ENCODE results near the gene TMEM119.

Gene TMEM119

GRCh38 chr12:108597559-108598471 is at the start of gene TMEM119:
Gene TMEM119, minus strand, starts transcription at chr12:108598084. Its CDS starts 5,701 bp downstream, at chr12:108592383.
- H3K4me1 ChIP-seq (ENCODE audit: insufficient read depth, low read length) = peaks cover 15% of the 10 kb centered on the region
- no peak within 1 kb of the TSS for H3K4me3 ChIP-seq (ENCODE audit: low read length)
- H3K36me3 ChIP-seq (ENCODE audit: insufficient read depth, low read length) = no peaks in the 10 kb centered on the region
- no peaks in the 10 kb centered on the region for H3K27me3 ChIP-seq (ENCODE audit: insufficient read depth, low read length)
- H3K9me3 ChIP-seq (ENCODE audit: low read length) = no peaks in the 10 kb centered on the region
- no peak within 1 kb of the TSS for H2AFZ ChIP-seq (ENCODE audit: low read depth, low read length)

- Histone ChIP-seq H2AFZ (ENCODE audit: low read depth, low read length) (no peak overlapping the region), H3K4me1 (ENCODE audit: insufficient read depth, low read length) (peaks cover 3% of the 10 kb centered on the region), H3K9me3 (ENCODE audit: low read length) (no peaks in the 10 kb centered on the region), H3K27me3 (ENCODE audit: insufficient read depth, low read length) (no peaks in the 10 kb centered on the region), H3K4me3 (ENCODE audit: low read length) (no peak overlapping the region), H3K36me3 (ENCODE audit: insufficient read depth, low read length) (peaks cover 70% of the 10 kb centered on the region)
Observed at GRCh38 chr12:108646600-108647579, 49.0 kb upstream of the TMEM119 start.

- Histone ChIP-seq H3K4me1 (ENCODE audit: insufficient read depth, low read length) (peaks cover 3% of the 10 kb centered on the region), H3K9me3 (ENCODE audit: low read length) (no peaks in the 10 kb centered on the region), H3K36me3 (ENCODE audit: insufficient read depth, low read length) (peaks cover 61% of the 10 kb centered on the region), H3K4me3 (ENCODE audit: low read length) (no peak overlapping the region), H2AFZ (ENCODE audit: low read depth, low read length) (no peak overlapping the region), H3K27me3 (ENCODE audit: insufficient read depth, low read length) (no peaks in the 10 kb centered on the region)
Observed at GRCh38 chr12:108645686-108646599, 48.1 kb upstream of the TMEM119 start.

DNA sequence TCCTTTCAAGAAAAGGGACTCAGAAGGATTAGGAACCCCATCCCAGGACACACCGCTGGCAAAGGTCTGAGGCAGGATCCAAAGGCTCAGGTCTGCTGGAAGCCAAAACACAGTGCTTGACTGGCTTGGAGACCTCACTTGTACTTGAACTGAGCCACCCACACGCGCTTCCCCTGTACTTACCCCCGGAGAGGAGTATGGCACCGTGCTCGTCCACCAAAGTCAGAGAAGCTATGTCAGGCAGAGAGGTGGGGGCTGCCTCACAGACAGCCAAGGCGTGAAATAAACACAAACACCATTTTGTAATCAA is 46.9 kb upstream of the TMEM119 start:
- Histone ChIP-seq H3K27me3 (ENCODE audit: insufficient read depth, low read length) (no peaks in the 10 kb centered on the region), H2AFZ (ENCODE audit: low read depth, low read length) (no peak overlapping the region), H3K9me3 (ENCODE audit: low read length) (no peaks in the 10 kb centered on the region), H3K36me3 (ENCODE audit: insufficient read depth, low read length) (peaks cover 49% of the 10 kb centered on the region), H3K4me1 (ENCODE audit: insufficient read depth, low read length) (peaks cover 6% of the 10 kb centered on the region), H3K4me3 (ENCODE audit: low read length) (no peak overlapping the region)

- H3K4me3 ChIP-seq (ENCODE audit: low read length) = no peak overlapping the region
- no peak overlapping the region for H2AFZ ChIP-seq (ENCODE audit: low read depth, low read length)
- H3K27me3 ChIP-seq (ENCODE audit: insufficient read depth, low read length) = no peaks in the 10 kb centered on the region
- peaks cover 10% of the 10 kb centered on the region for H3K4me1 ChIP-seq (ENCODE audit: insufficient read depth, low read length)
- H3K36me3 ChIP-seq (ENCODE audit: insufficient read depth, low read length) = peaks cover 43% of the 10 kb centered on the region
- H3K9me3 ChIP-seq (ENCODE audit: low read length) = no peaks in the 10 kb centered on the region
Observed at GRCh38 chr12:108643941-108644810, 46.3 kb upstream of the TMEM119 start.

GRCh38 chr12:108642899-108643654 is 45.2 kb upstream of the TMEM119 start:
- no peaks in the 10 kb centered on the region for H3K27me3 ChIP-seq (ENCODE audit: insufficient read depth, low read length)
- no peaks in the 10 kb centered on the region for H3K9me3 ChIP-seq (ENCODE audit: low read length)
- no peak overlapping the region for H2AFZ ChIP-seq (ENCODE audit: low read depth, low read length)
- peaks cover 21% of the 10 kb centered on the region for H3K4me1 ChIP-seq (ENCODE audit: insufficient read depth, low read length)
- no peak overlapping the region for H3K4me3 ChIP-seq (ENCODE audit: low read length)
- peaks cover 32% of the 10 kb centered on the region for H3K36me3 ChIP-seq (ENCODE audit: insufficient read depth, low read length)

DNA sequence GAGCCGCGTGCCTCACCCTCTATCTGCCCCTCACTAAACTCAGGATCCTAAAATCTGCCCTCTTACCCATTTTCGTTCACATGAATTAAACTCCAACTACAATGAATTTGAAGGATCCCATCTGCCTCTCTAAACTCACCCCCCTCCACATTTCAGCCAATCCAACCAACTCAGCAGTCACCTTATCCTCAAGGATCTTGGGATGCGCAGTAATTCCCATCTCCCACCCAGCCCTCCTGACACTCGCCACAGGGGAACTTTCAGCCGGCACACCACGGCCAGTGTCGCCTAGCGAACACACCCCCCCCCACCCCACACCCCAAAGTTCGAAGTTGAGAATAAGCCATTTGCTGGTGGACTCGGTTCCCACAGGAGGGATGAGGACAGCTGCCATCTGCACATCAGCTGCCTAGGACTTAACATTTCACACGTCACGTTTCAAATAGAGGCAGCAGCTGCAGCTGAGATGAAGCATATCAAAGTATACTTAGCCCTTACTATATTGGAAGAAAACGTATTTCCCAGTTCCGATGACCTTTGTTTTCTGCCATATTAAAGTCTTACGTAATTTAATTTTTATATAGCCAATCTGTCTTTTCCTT is 44.5 kb upstream of the TMEM119 start:
- Histone ChIP-seq H3K4me1 (ENCODE audit: insufficient read depth, low read length) (peaks cover 28% of the 10 kb centered on the region), H3K36me3 (ENCODE audit: insufficient read depth, low read length) (peaks cover 25% of the 10 kb centered on the region)

GRCh38 chr12:108641446-108642268 is 43.8 kb upstream of the TMEM119 start:
- Histone ChIP-seq H3K36me3 (ENCODE audit: insufficient read depth, low read length) (peaks cover 19% of the 10 kb centered on the region), H2AFZ (ENCODE audit: low read depth, low read length) (no peak overlapping the region), H3K27me3 (ENCODE audit: insufficient read depth, low read length) (no peaks in the 10 kb centered on the region), H3K4me1 (ENCODE audit: insufficient read depth, low read length) (peaks cover 32% of the 10 kb centered on the region), H3K4me3 (ENCODE audit: low read length) (no peak overlapping the region), H3K9me3 (ENCODE audit: low read length) (no peaks in the 10 kb centered on the region)

More for the DNA sequence above, 44.5 kb upstream of the TMEM119 start:
- Histone ChIP-seq H2AFZ (ENCODE audit: low read depth, low read length) (no peak overlapping the region), H3K9me3 (ENCODE audit: low read length) (no peaks in the 10 kb centered on the region), H3K27me3 (ENCODE audit: insufficient read depth, low read length) (no peaks in the 10 kb centered on the region), H3K4me3 (ENCODE audit: low read length) (no peak overlapping the region)

GRCh38 chr12:108640802-108641445 is 43.0 kb upstream of the TMEM119 start:
- Histone ChIP-seq H3K4me1 (ENCODE audit: insufficient read depth, low read length) (peaks cover 32% of the 10 kb centered on the region), H2AFZ (ENCODE audit: low read depth, low read length) (no peak overlapping the region), H3K9me3 (ENCODE audit: low read length) (no peaks in the 10 kb centered on the region), H3K27me3 (ENCODE audit: insufficient read depth, low read length) (no peaks in the 10 kb centered on the region), H3K4me3 (ENCODE audit: low read length) (no peak overlapping the region), H3K36me3 (ENCODE audit: insufficient read depth, low read length) (peaks cover 11% of the 10 kb centered on the region)
